ENCODE results near the gene CCR5AS.

DNA sequence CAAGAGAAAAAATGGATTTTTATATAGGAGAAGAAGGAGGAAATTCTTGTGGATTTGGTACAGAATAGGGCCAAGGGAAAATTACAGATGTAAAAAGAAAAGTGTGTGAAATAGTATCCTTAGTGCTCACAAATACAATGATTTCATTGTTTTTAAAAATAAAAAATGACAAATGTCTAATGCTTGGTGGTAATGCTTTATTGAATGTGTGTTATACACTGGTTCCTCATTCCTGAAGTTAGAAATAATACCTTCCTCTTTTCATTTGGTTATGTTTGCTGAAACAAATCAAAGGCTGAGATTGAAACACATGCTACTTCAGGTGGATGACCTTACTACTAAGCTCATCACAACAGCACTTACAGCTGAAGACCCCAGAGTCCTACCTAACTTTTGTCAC, 90.7 kb downstream of the CCR5AS start:
- TF ChIP-seq, protein P1, sequence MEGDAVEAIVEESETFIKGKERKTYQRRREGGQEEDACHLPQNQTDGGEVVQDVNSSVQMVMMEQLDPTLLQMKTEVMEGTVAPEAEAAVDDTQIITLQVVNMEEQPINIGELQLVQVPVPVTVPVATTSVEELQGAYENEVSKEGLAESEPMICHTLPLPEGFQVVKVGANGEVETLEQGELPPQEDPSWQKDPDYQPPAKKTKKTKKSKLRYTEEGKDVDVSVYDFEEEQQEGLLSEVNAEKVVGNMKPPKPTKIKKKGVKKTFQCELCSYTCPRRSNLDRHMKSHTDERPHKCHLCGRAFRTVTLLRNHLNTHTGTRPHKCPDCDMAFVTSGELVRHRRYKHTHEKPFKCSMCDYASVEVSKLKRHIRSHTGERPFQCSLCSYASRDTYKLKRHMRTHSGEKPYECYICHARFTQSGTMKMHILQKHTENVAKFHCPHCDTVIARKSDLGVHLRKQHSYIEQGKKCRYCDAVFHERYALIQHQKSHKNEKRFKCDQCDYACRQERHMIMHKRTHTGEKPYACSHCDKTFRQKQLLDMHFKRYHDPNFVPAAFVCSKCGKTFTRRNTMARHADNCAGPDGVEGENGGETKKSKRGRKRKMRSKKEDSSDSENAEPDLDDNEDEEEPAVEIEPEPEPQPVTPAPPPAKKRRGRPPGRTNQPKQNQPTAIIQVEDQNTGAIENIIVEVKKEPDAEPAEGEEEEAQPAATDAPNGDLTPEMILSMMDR (IDR thresholded peaks at IDR 0.05): no peak
- TF ChIP-seq POLR2A (IDR thresholded peaks at IDR 0.05): no peak

Measured in uterus (tissue), 2 donors.